CD4-positive, alpha-beta T cell (primary cell): Measurements from ENCODE around the gene PHRF1. TPM values are rescaled to one million over a fixed set of nuclear protein-coding genes. Genes with fewer than 3 reads are reported as not detected.
A peak's percentile ranks its signal among the peaks of the same experiment; 100 is the strongest.

Source experiments
- ATAC-seq: fragments of 200-7000 bp; cut with Tn5 transposase; one replicate; pipeline ENCODE4 v1.10.0; 2022; ENCODE audit warnings: mild to moderate bottlenecking; ENCODE audit not compliant: poor library complexity
- CTCF ChIA-PET: fragments of 350-600 bp; sonication (Branson Sonifier 250); formaldehyde crosslinking; loops from one replicate; lab custom pipeline; 2021; ENCODE audit warnings: antibody characterized with exemption, inconsistent platforms; lab: Charles Lee
- POLR2A ChIA-PET: fragments of 350-600 bp; sonication (Branson Sonifier 250); formaldehyde crosslinking; loops from one replicate; lab custom pipeline; 2021; ENCODE audit warnings: antibody characterized with exemption, inconsistent platforms; lab: Charles Lee
- DNase-seq, 14 experiments: peaks; one replicate each; pipeline ENCODE4 v3.0.0-alpha.2; 2013 to 2020; ENCODE audit warnings: mixed read lengths in 2 of 14
- H3K27ac ChIP-seq, 2 donors: one replicate each; pipeline versions ENCODE4 v1.5.1 to v1.7.0; 2013; ENCODE audit warnings: low read length in 2 of 2, low read depth in 1 of 2, mild to moderate bottlenecking in 1 of 2
- H3K27me3 ChIP-seq, 2 experiments: 1 replicate in 1 of 2; 2 replicates in 1 of 2; pipeline versions ENCODE4 v1.6.1 to v1.7.0; 2013; ENCODE audit warnings: low read length in 2 of 2, control low read depth in 1 of 2, mild to moderate bottlenecking in 1 of 2, moderate library complexity in 1 of 2; ENCODE audit not compliant: insufficient read depth in 2 of 2, control insufficient read depth in 1 of 2
- H3K36me3 ChIP-seq: one replicate; pipeline ENCODE4 v1.6.1; 2013; ENCODE audit warnings: low read length, control low read depth; ENCODE audit not compliant: insufficient read depth
- H3K4me1 ChIP-seq: one replicate; pipeline ENCODE4 v1.6.1; 2013; ENCODE audit warnings: low read length, control low read depth; ENCODE audit not compliant: insufficient read depth
- H3K4me3 ChIP-seq: one replicate; pipeline ENCODE4 v1.5.1; 2013; ENCODE audit warnings: mild to moderate bottlenecking, low read length, moderate library complexity
- H3K9me3 ChIP-seq, 2 experiments: 1 replicate in 1 of 2; 2 replicates in 1 of 2; pipeline versions ENCODE4 v1.6.1 to v1.7.0; 2013; ENCODE audit warnings: low read length in 2 of 2, mild to moderate bottlenecking in 2 of 2, control low read depth in 1 of 2, moderate library complexity in 1 of 2; ENCODE audit not compliant: control insufficient read depth in 1 of 2, insufficient read depth in 1 of 2
- H3K27ac Mint-ChIP-seq: one replicate; pipeline ENCODE4 v1.8.0; 2020; ENCODE audit warnings: mixed read lengths
- H3K27me3 Mint-ChIP-seq: one replicate; pipeline ENCODE4 v1.8.0; 2021; ENCODE audit warnings: mixed read lengths
- H3K36me3 Mint-ChIP-seq: one replicate; pipeline ENCODE4 v1.8.0; 2021; ENCODE audit warnings: low read depth, mixed read lengths
- H3K4me1 Mint-ChIP-seq: one replicate; pipeline ENCODE4 v1.8.0; 2021; ENCODE audit warnings: low read depth, mixed read lengths
- H3K4me3 Mint-ChIP-seq: one replicate; pipeline ENCODE4 v1.8.0; 2020; ENCODE audit warnings: mild to moderate bottlenecking, mixed read lengths
- H3K9me3 Mint-ChIP-seq: one replicate; pipeline ENCODE4 v1.8.0; 2020; ENCODE audit warnings: mixed read lengths
- CTCF ChIP-seq: fragments of 200-600 bp; IDR thresholded peaks from one replicate; pipeline ENCODE4 v1.8.0; 2022; ENCODE audit warnings: antibody characterized with exemption, mild to moderate bottlenecking
- intact Hi-C, 2 experiments: fragments of 100-400 bp; cut with DNase I in 1 of 2; cut with micrococcal nuclease in 1 of 2; formaldehyde crosslinking; loops; one replicate each; pipeline versions ENCODE4 v1.15.1 to v1.9.0; 2023 to 2025; cut with DNase I, micrococcal nuclease
- total RNA-seq, 174 experiments: library from RNA in 2 of 174; stranded (reverse) in 2 of 174; gene quantifications; one replicate each; pipeline ENCODE4 v1.2.3 and lab custom pipeline; 2021 to 2026

The PHRF1 gene
- total RNA-seq, 2 experiments from 2014 or later: 37.1 to 37.6 TPM

- peak overlapping the region; percentile 72 to 83 for H3K27ac ChIP-seq
- peaks cover 16% of the 10 kb centered on the region for H3K4me1 Mint-ChIP-seq
- POLR2A ChIA-PET: interaction anchor here (0.6 to 1.8 kb wide), 7 partner anchors 13 to 112 kb away, joined by 3 to 8 read pairs (median 3); partner anchors contain the start of gene PHRF1
- CTCF ChIA-PET: interaction anchor here (2.0 kb wide), 1 partner anchor 60 kb away, joined by 5 read pairs; no protein-coding TSS in a partner anchor
- DNase-seq (no peak), ATAC-seq (no peak)
- no peak for TF ChIP-seq CTCF
- intact Hi-C loops: loop anchor here in 1 of 2 experiments (5.0 kb wide), 1 partner anchor 78 kb away; no protein-coding TSS in a partner anchor
- H3K4me3 Mint-ChIP-seq: peak overlapping the region; percentile 80
- peaks cover 30% of the 10 kb centered on the region for H3K36me3 Mint-ChIP-seq
- peaks cover 34% of the 10 kb centered on the region for H3K4me1 ChIP-seq
- H3K27me3 ChIP-seq: no peaks in the 10 kb centered on the region
- peaks cover 0 to 3% of the 10 kb centered on the region in 2 experiments for H3K9me3 ChIP-seq
- peak overlapping the region; percentile 10 for H3K4me3 ChIP-seq
- peak overlapping the region; percentile 80 for H3K27ac Mint-ChIP-seq
- peaks cover 51% of the 10 kb centered on the region for H3K36me3 ChIP-seq
- H3K27me3 Mint-ChIP-seq: no peaks in the 10 kb centered on the region
- no peaks in the 10 kb centered on the region for H3K9me3 Mint-ChIP-seq
These were observed 37.9 kb downstream of the PHRF1 start for GRCh38 chr11:614021-614622.

- no peak for TF ChIP-seq CTCF
- POLR2A ChIA-PET: interaction anchor here (0.8 to 1.8 kb wide), 14 partner anchors 13 to 204 kb away, joined by 3 to 12 read pairs (median 4); partner anchors contain the start of genes DEAF1, PHRF1, PNPLA2 and TMEM80
These were observed 38.6 kb downstream of the PHRF1 start for GRCh38 chr11:614623-615503.

More at GRCh38 chr11:614623-615503, 38.6 kb downstream of the PHRF1 start:
- Histone ChIP-seq H3K27me3 (no peaks in the 10 kb centered on the region), H3K4me3 (peak overlapping the region; percentile 97), H3K27ac (peak overlapping the region; percentile 83 to 95), H3K4me1 (peaks cover 34% of the 10 kb centered on the region), H3K9me3 (peaks cover 0 to 3% of the 10 kb centered on the region in 2 experiments), H3K36me3 (peaks cover 44% of the 10 kb centered on the region)
- no peaks in the 10 kb centered on the region for H3K9me3 Mint-ChIP-seq
- ATAC-seq: no peak
- intact Hi-C loops: loop anchor here in 1 of 2 experiments (1.0 to 5.0 kb wide), 3 partner anchors 39 to 312 kb away; partner anchors contain the start of genes AP2A2 and PHRF1
- H3K36me3 Mint-ChIP-seq: peaks cover 30% of the 10 kb centered on the region
- no peaks in the 10 kb centered on the region for H3K27me3 Mint-ChIP-seq
- peaks cover 16% of the 10 kb centered on the region for H3K4me1 Mint-ChIP-seq
- peak overlapping the region; percentile 96 for H3K4me3 Mint-ChIP-seq
- peak overlapping the region; percentile 89 for H3K27ac Mint-ChIP-seq
- CTCF ChIA-PET: interaction anchor here (1.0 to 1.5 kb wide), 3 partner anchors 38 to 108 kb away, joined by 3 to 4 read pairs (median 4); partner anchors contain the start of gene PHRF1
- peak in 1 of 14 experiments; percentile 46 for DNase-seq
